ENCODE data around the gene GET4.

GRCh38 chr7:891805-892204, 15.5 kb downstream of the GET4 start:
- no peak for TF ChIP-seq CTCF (IDR thresholded peaks at IDR 0.05)
- no peak for TF ChIP-seq POLR2A (IDR thresholded peaks at IDR 0.05)

Data from lower leg skin (tissue), 3 donors.